GM19463 (cell line): ENCODE results near the gene VCL.
"Not testable (repeated sequence)": the region's sequence is repeated elsewhere in the genome, so short reads cannot be mapped to it uniquely, and the experiment has no call there.

Source experiments
- ATAC-seq: cut with Tn5 transposase; IDR thresholded peaks from one replicate; pipeline ENCODE4 v1.9.1; 2021; ENCODE audit warnings: mild to moderate bottlenecking, moderate library complexity; ENCODE audit not compliant: unreplicated experiment

VCL gene

DNA sequence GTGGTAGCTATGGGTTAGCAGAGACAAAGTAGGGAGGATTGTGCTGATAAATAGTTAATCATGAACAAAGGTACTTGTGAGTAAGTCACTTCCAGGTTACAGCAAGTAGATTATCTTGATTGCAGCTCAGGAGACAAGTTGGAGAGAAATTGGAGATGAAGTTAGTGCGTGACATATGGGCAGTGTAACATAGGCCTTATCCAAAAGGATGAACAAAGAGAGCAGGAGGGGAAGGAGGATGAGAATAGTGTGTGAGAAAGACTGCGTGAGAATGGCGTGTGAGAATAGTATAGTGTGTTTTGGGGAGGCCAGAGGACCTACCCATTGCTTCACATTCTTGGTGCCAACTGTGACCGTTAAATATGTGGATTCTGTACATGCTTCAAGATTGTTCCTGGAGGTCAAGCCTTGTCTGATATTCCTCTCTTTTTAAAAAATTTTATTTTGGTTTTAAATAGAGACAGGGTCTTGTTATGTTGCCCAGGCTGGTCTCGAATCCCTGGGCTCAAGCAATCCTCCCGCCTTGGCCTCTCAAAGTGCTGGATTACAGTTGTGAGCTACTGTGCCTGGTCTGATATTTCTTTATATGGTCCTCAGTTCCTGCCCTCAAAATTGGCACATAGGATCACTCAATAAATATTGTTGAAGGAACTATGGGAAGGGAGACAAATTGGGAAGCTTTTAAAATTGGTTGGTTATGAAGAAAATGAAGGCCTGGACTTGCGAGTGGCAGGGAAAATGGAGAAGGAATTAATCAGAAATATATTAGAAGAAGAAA lies 3.2 kb downstream of the VCL start:
- no peak for ATAC-seq

DNA sequence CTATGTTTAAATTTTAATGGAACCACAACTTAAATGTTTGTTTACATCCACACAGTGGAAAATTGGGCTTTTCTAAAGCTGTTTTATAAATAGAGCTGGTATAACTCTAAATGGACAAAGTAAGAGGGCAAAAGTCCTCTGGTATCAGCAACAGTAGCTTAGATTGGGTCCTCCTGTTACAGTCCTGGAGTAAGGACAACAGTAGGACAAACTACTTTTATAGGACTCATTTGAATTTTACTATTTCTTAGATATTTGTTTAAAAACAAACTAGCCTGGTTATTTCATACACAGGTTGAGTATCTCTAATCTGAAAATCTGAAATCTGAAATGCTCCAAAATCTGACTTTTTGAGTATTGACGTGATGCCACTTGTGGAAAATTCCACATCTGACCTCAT lies 8.4 kb downstream of the VCL start:
- no peak for ATAC-seq

DNA sequence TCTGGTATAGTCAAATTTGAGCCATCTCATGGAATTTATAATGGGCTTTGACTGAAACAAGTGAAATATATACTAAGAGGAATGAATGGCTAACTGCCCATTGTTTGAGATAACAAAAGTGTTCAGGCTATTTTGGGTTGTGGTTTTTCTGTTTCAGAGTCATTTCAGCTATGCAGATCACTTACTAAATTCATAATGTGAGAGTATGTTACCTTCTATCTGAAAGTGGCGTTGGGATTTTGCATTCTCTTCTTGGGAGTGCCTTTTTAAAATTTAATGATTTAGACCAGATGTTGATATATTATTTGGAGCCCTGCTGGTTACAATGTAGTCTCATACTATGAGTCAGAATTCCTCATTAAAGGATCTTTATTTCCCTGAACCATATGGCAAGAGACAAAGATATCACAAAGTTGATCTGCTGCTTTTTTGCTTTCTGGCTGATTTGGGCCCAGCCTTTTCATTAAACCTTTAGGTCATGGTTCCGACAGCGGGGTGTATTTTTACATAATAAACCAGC lies 10.4 kb downstream of the VCL start:
- ATAC-seq: no peak

DNA sequence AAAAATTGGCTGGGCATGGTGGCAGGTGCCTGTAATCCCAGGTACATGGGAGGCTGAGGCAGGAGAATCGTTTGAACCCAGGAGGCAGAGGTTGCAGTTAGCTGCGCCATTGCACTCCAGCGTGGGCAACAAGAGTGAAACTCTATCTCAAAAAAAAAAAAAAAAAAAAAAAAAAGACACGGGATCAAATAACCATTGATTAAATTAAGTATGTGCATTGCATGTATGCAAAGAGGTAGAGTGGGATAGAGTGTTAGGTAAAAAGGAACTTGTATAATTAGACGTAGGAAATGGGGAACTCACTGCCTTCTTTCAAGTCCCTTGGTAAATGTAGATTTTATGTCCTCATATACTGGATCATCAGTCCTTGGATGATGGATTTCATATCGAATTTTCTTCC lies 13.1 kb downstream of the VCL start:
- ATAC-seq: no peak

DNA sequence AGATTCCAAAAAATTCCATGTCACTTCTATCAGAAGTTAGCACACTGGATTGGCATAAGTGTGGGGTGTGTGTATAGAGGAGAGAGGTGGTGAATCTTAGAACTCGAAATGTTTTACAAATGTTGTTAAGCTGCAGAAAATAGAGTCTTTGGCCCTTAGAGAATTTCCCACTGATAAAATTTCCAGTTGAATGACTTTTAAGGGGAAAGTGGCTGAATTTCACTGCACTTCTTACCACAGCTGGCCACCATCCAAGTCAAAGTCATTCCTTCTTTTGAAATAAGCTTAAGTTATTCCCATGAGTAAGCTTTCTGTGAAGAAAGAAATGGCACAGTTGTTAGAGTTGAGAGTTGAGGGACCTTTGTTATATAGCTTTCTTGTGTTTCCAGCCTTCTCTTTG lies 13.9 kb downstream of the VCL start:
- ATAC-seq: no peak

DNA sequence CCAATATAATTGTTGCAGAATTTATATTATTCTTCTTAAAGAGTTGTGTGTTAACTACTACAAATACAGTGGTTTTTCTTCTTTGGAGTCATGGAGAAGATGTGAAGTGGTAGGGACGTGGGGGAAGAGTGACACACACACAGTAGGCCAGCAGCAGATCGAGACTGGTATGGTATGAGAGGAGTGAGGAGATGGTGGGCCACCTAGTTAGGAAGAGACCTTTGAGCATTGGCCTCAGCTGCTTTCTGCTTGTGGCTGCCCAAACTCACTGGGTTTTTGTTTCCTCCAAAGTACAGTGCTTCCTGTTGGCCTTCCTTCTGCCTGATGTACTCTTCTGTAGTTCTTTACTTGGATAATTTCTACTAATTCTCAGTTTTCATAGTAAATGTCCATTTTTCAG lies 14.6 kb downstream of the VCL start:
- no peak for ATAC-seq

DNA sequence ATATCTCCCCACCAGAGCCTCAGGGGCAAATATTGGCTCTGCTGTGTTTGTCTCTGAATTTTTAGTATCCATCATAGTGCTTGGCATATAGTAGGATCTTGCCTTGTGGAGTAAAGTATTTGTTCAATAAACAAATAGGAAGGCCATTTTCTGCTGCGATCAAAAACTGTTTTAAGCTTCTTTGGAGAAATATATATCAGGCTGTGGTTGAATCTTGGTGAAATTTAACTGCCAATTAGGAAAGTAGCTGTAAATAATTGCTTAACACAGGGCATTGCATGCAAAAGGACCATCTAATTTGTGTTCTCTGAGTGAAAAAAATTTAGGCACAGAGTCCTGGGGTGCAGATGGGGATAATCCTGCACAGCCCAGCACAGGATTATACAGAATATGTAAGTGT lies 15.1 kb downstream of the VCL start:
- no peak for ATAC-seq

DNA sequence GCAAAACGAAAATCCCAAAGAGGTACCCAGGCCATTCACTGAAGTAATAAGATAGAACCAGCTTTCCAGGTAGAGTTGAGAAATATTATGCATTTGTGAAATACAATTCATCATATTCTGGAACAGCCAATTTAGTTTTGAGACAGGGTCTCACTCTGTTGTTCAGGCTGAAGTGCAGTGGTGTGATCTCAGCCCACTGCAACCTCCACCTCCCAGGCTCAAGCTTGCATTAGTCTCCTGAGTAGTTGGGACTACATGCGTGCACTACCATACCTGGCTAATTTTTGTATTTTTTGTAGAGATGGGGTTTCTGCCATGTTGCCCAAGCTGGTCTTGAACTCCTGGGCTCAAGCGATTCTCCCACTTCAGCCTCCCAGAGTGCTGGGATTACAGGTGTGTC lies 16.7 kb downstream of the VCL start:
- not testable (repeated sequence) for ATAC-seq

DNA sequence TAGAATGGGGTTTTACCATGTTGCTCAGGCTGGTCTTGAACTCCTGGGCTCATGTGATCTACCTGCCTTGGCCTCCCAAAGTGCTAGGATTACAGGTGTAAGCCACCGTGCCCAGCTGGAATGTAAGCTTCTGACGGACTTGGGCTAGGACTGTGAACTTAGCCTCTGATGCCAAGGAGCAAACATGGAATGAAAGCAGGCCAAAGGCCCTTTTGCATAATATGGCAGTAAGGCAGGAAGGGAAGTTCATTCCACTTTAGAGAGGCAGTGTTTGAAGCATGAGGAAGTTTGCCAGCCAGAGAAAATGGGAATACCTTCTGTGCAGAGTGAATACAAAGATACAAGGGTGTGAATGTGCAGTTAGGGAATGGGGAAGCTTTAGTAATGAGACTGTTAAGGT lies 20.3 kb downstream of the VCL start:
- ATAC-seq: no peak

DNA sequence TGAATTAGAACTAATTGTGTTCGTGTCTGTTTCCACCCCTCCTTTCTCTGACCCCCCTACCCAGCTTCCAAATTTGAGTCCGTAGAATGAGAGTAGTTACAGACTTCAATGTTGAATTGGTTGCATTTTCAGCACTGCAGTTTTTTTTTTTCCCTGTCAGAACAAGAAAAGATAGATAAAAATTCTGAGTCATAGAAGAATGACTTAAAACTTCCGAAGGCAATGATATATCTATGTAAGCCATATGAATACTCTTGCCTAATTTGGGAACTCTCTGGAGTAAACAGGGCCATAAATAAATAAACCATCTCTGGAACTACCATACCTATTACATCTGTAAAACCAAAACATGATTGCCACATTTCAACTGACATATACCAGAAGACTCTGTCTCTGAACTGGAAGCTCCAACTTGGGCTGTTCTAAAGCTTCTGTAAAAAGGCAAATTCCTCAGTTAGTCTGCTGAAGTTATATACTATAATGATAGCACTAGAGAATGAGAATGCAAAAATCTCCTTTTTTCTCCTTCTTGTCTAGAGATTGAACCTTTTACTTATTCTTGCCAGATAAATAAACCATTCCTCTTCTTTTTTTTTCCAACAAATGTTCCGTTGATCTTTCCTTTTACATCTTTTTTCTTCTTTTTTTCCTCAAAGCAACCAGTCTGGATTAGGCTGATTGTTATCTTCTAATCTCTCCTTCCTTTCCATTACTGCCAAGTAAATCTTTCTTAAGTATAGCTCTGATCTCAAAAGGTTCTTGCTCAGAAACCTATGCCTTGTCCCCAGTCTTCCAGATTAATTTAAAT lies 23.5 kb downstream of the VCL start:
- ATAC-seq: no peak

DNA sequence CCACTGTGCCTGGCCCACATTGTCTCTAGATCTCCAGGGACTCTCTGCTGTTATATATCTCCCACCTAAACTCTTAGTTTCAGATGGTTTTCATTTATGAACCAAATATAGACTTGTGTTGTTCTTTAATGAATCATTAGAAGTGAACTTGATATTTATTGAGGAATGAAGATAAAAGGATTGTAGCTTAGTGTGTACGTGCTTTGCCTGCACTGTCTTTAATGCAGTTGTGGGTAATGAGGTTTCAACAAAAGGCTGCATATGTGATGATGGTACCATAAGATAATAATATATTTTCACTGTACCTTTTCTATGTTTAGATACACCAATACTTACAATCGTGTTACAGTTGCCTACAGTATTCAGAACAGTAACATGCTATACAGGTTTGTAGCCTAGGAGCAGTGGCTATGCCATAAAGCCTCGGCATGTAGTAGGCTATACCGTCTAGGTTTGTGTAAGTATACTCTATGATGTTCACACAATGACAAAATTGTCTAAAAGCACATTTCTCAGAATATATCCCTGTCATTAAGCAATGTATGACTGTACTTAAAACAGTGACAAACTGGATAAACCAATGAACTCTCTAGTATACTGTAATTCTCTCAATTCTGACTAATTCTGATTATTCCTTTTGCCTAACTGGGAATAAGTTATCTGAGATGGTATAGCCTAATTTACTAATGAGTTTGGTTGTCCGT lies 25.2 kb downstream of the VCL start:
- ATAC-seq: no peak

DNA sequence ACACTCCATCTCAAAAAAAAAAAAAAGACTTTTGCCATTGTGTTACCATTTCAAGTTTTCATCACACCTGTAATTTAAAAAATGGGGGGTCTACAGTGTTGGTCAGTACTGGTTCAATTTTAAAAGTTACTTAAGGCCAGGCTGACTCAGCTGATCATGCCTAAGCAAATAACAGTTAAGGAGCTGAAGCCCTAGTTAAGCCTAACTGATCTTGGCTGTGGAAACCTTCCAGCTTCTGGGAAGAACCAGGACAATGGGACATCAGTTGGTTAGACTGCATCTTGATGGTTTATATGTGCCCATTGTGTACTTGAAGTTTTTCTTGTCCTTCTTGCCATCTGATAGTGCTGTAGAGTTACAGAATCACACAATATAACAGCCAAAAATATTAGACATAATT lies 26.7 kb downstream of the VCL start:
- ATAC-seq: no peak

DNA sequence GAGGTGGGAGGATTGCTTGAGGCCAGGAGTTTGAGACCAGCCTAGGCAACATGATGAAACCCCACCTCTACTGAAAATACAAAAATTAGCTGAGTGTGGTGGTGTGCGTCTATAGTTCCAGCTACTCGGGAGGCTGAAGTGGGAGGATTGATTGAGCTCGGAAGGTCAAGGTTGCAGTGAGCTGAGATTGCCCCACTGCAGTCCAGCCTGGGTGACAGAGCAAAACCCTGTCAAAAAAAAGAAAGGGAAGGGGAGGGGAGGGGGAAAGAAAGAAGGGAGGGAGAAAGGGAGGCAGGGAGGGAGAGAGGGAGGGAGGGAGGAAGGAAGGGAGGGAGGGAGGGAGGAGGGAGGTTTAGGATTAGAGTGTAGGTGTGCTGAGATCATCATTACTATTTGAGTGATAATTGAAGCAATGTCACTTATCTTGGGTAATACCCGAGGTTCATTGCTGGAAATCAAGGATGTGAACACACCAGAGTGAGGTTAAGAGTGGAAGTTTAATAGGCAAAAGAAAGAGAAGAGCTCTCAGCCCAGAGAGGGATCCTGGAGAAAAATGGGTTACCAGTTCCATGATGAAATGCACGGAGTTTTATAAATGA lies 27.6 kb downstream of the VCL start:
- ATAC-seq: no peak

DNA sequence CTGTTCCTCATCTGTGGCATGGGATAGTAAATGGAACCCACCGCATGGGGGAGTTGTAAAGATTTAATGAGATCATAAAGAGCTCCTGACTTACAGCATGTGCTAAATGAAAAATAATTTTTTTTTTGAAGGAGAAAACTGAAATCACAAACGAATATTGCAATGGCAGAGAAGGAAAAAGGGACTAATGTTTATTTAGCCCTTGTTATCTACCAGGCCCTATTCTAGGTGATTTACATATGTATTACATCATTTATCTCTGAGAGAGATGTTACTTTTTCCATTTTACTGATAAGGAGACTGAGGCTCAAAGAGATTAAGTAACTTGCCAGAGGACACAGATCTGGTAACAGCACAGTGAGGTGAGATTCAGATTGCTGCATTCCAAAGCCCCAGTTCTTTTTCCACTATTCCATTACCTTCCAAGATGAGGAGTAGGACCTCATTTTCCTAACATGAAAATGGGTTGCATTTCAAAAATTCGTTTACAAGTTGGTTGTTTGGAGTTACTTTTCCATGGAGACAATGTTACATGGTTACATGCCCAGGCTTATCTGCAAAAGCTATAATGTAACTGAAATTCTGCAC lies 28.6 kb downstream of the VCL start:
- no peak for ATAC-seq

DNA sequence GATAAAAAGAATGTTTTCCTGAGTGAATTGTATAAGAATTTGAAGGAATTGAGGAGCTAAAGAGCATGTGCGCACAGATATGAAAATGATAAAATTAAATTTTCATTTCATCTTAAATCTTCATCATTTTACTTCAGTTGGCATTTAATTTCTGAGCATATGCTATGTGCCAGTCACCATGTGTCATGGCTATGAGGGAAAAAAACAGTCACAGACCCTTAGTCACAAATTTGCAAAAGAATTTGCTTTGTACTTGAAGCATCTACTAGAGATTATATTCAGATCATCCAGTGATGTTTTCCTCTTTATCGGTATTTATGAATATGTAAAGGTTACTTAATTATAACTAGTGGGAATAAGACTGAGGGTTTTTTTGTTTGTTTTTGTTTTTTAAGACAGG lies 29.8 kb downstream of the VCL start:
- no peak for ATAC-seq

DNA sequence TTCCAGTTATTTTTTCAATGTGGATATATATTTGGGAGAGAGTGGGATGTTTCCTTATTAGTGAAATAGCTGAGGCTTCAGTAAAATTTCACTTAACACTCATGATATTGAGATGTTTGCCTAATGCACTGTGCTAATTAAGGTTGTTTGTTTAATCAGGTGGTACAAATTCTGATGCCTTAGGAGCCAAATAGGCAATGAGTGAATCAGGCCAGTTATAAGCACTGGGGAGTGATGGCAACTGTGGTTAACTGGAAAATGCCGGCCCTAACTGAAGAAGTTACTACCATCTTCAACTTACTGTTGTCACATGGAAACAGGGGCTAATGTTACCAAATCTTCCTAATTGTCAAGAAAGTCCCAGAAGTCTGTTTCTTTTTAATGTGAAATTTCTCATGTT lies 32.0 kb downstream of the VCL start:
- no peak for ATAC-seq

DNA sequence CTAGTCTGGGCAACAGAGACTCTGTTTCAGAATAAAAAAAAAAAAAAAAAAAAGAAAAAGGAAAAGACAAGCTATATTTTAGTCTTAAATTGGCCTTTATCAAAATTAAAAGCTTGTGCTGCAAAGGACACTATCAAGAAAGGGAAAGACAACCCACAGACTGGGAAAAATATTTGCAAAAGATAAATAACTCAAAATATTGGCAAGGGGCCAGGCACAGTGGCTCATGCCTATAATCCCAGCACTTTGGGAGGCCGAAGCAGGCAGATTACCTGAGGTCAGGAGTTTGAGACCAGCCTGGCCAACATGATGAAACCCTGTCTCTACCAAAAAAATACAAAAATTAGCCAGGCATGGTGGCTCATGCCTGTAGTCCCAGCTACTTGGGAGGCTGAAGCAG lies 34.3 kb downstream of the VCL start:
- ATAC-seq: not testable (repeated sequence)

DNA sequence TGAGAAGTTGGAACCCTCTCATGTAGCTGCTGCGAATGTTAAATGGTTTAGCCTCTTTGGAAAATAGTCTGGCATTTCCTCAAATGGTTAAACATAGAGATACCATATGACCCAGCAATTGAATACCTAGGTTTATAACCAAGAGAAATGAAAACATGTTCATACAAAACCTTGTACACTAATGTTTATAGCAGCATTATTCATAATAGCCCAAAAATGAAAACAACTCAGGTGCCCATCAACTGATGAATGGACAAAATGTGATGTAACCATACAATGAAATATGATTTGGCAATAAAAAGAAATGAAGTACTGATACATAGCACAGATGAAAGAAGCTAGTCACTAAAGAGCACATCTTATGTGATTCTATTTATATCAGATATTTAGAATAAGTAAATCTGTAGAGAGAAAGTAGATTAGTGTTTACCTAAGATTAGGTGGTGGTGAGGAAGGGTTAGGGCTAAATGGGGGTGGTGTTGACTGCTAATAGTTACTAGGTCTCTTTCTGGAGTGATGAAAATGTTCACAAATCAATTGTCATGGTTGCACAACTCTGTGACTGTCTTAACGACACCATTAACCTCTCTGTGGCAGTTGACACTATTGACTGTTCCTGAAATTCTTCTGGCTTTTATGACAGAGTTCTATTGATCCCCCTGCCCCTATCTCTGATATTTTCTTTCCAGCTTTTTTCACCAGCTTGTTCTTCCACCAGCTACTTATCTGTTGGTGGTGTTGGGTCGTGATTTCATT lies 35.2 kb downstream of the VCL start:
- ATAC-seq: no peak

DNA sequence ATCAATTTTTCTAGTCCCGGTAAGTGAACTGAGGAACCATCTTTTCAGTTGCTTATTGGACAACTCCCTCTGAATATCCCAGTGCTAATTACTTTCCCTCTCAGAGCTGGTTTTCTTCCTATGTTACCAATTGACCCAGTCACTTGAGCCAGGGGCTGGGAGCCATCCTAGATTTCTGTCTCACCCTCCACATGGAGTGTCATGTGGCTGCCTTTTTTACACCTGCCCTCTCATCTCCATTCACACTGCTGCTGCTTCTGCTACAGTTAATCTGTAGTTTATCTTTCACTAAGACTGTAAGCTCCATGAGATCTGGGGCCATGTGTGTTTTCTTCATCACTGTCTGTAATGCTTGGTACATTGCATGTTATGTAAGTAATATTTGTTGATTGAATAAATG lies 35.8 kb downstream of the VCL start:
- no peak for ATAC-seq

DNA sequence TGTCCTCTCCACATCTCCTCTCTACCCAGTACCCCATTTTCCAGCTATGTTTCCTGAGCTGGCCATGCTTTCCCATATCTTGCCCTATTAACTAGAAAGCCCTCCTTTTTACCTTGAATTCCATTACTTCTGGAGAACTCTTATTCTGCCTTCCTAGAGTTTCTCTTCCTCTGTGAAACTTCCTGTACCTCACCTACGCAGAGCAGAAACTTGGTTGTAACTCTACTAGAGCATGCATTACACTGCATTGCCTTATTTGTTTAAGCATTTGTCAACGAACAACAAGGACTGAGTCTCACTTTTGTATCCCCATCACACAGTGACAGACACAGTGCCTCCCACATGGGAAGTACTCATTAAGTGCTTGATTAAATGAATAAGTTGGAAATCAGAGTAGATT lies 36.4 kb downstream of the VCL start:
- ATAC-seq: peak; percentile 54
